Measurements from ENCODE around the gene PRR5L.
A peak's percentile ranks its signal among the peaks of the same experiment; 100 is the strongest.

PRR5L gene

GRCh38 chr11:36361472-36361871 is 65.4 kb downstream of the PRR5L start:
- no peak for DNase-seq (ENCODE audit: low read depth)
- no peak overlapping the region for H3K4me3 ChIP-seq (ENCODE audit: low read depth, low read length)
- no peak for TF ChIP-seq CTCF (IDR thresholded peaks at IDR 0.05; ENCODE audit: control insufficient read depth, extremely low read depth, insufficient read depth)

- TF ChIP-seq CTCF (IDR thresholded peaks at IDR 0.05; ENCODE audit: control insufficient read depth, extremely low read depth, insufficient read depth), result no peak
- DNase-seq (ENCODE audit: low read depth), result no peak
- no peak overlapping the region for H3K4me3 ChIP-seq (ENCODE audit: low read depth, low read length)
Observed at GRCh38 chr11:36361901-36362391, 65.9 kb downstream of the PRR5L start.

GRCh38 chr11:36362902-36363301 is 66.8 kb downstream of the PRR5L start:
- no peak overlapping the region for H3K4me3 ChIP-seq (ENCODE audit: low read depth, low read length)
- DNase-seq (ENCODE audit: low read depth), result no peak
- TF ChIP-seq CTCF (IDR thresholded peaks at IDR 0.05; ENCODE audit: control insufficient read depth, extremely low read depth, insufficient read depth), result no peak

GRCh38 chr11:36363361-36364268 is 67.5 kb downstream of the PRR5L start:
- DNase-seq (ENCODE audit: low read depth), result no peak
- no peak for TF ChIP-seq CTCF (IDR thresholded peaks at IDR 0.05; ENCODE audit: control insufficient read depth, extremely low read depth, insufficient read depth)
- no peak overlapping the region for H3K4me3 ChIP-seq (ENCODE audit: low read depth, low read length)

- no peak for TF ChIP-seq CTCF (IDR thresholded peaks at IDR 0.05; ENCODE audit: control insufficient read depth, extremely low read depth, insufficient read depth)
- DNase-seq (ENCODE audit: low read depth), result peak; percentile 50
- H3K4me3 ChIP-seq (ENCODE audit: low read depth, low read length), result no peak overlapping the region
Observed at GRCh38 chr11:36364551-36365325, 68.7 kb downstream of the PRR5L start.

- TF ChIP-seq CTCF (IDR thresholded peaks at IDR 0.05; ENCODE audit: control insufficient read depth, extremely low read depth, insufficient read depth), result no peak
- H3K4me3 ChIP-seq (ENCODE audit: low read depth, low read length), result no peak overlapping the region
- no peak for DNase-seq (ENCODE audit: low read depth)
Observed at GRCh38 chr11:36365907-36366306, 69.8 kb downstream of the PRR5L start.
